ENCODE data around the gene SLC35F3. TPM values are rescaled to one million over a fixed set of nuclear protein-coding genes. Genes with fewer than 3 reads are reported as not detected.

SLC35F3 gene
- total and polyA plus RNA-seq, 9 donors = 0.04 to 0.69 (median 0.17) TPM; not detected in 3

DNA sequence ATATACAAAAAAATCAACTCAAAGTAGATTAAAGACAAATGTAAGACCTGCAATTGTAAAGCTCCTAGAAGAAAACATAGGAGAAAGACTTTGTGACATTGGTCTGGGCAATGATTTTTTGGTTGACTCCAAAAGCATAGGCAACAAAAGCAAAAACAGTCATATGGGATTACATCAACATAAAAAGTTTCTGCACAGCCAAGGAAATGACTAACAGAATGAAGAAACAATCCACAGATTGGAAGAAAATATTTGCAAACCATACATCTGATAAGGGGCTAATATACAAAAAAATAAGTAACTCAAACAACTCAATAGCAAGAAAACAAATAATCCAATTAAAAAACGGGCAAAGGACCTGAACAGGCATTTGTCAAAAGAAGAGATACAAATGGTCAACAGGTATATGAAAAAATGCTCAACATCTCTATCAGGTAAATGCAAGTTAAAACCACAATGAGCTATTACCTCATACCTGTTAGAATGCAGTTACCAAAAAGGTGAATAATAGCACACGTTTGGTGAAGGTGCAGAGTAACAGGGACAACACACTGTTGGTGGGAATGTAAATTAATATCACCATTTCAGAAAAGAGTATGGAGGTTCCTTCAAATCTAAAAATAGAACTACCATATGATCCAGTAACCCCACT lies 295.1 kb downstream of the SLC35F3 start:
- whole genome bisulfite sequencing, 3 donors = 68 to 74% (median 71%) methylated on average over 2 of the region's 2 CpGs
- no peak overlapping the region for H3K4me3 ChIP-seq
- no peak for DNase-seq
- intact Hi-C loops (cut with DNase I) = no loop called here
- H3K4me1 ChIP-seq (ENCODE audit: insufficient read depth) = no peaks in the 10 kb centered on the region
- H3K36me3 ChIP-seq = no peaks in the 10 kb centered on the region
- no peak for TF ChIP-seq POLR2A (IDR thresholded peaks at IDR 0.05)
- TF ChIP-seq, protein P1, sequence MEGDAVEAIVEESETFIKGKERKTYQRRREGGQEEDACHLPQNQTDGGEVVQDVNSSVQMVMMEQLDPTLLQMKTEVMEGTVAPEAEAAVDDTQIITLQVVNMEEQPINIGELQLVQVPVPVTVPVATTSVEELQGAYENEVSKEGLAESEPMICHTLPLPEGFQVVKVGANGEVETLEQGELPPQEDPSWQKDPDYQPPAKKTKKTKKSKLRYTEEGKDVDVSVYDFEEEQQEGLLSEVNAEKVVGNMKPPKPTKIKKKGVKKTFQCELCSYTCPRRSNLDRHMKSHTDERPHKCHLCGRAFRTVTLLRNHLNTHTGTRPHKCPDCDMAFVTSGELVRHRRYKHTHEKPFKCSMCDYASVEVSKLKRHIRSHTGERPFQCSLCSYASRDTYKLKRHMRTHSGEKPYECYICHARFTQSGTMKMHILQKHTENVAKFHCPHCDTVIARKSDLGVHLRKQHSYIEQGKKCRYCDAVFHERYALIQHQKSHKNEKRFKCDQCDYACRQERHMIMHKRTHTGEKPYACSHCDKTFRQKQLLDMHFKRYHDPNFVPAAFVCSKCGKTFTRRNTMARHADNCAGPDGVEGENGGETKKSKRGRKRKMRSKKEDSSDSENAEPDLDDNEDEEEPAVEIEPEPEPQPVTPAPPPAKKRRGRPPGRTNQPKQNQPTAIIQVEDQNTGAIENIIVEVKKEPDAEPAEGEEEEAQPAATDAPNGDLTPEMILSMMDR (IDR thresholded peaks at IDR 0.05) = no peak
- no peak for TF ChIP-seq EP300 (IDR thresholded peaks at IDR 0.05)
- no peak overlapping the region for H3K27ac ChIP-seq
- H3K27me3 ChIP-seq = no peaks in the 10 kb centered on the region
- no peaks in the 10 kb centered on the region for H3K9me3 ChIP-seq

DNA sequence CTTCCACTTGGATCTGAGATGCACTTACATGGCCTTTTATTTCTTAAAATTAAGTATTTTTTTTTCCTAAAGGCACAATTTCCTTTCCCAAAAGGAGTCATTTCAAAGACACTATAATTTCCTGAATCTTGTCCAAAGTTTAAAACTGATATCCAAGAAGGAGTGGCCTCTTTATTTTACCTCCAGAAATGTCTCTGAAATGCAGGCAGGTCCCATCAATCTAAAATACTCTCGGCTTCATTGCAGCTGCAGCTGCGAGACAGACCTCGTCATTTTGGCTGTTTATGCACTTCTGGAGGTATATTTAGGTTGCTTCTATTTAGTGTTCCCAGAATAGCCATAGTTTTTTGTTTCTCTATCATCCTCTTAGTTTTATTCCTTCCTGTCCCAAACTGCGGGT lies 296.1 kb downstream of the SLC35F3 start:
- H3K36me3 ChIP-seq = no peaks in the 10 kb centered on the region
- H3K9me3 ChIP-seq = no peaks in the 10 kb centered on the region
- 44 to 47% (median 45%) methylated on average over 4 of the region's 4 CpGs for WGBS, 3 donors
- H3K4me1 ChIP-seq (ENCODE audit: insufficient read depth) = no peaks in the 10 kb centered on the region
- H3K27me3 ChIP-seq = no peaks in the 10 kb centered on the region
- TF ChIP-seq EP300 (IDR thresholded peaks at IDR 0.05) (no peak), POLR2A (IDR thresholded peaks at IDR 0.05) (no peak)
- TF ChIP-seq, protein P1 (IDR thresholded peaks at IDR 0.05) = no peak
- no peak for DNase-seq
- intact Hi-C loops (cut with DNase I) = no loop called here
- H3K27ac ChIP-seq = no peak overlapping the region
- no peak overlapping the region for H3K4me3 ChIP-seq

DNA sequence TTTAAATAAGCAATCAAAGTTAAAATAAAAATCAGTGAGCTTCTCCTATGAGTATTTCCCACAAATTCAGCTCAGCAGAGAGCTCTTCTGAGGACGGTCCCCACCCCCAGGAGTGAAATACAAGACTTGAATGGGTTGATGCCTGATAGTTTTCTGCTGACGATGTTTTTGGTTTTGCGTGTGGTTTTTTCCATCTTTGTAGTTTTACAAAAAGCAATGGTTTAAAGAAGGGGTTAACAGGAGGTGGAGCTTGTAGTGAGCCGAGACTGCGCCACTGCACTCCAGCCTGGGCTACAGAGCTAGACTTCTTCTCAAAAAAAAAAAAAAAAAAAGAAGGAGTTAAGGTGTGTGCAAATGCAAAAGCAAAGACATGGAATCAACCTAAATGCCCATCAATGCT lies 297.1 kb downstream of the SLC35F3 start:
- DNase-seq = no peak
- Histone ChIP-seq H3K9me3 (no peaks in the 10 kb centered on the region), H3K4me1 (ENCODE audit: insufficient read depth) (no peaks in the 10 kb centered on the region), H3K27ac (no peak overlapping the region), H3K4me3 (no peak overlapping the region), H3K36me3 (no peaks in the 10 kb centered on the region), H3K27me3 (no peaks in the 10 kb centered on the region)
- 70 to 84% (median 77%) methylated on average over 5 of the region's 5 CpGs for WGBS, 3 donors
- intact Hi-C loops (cut with DNase I) = no loop called here
- no peak for TF ChIP-seq EP300 (IDR thresholded peaks at IDR 0.05)
- no peak for TF ChIP-seq POLR2A (IDR thresholded peaks at IDR 0.05)
- TF ChIP-seq, protein P1 (IDR thresholded peaks at IDR 0.05) = no peak

DNA sequence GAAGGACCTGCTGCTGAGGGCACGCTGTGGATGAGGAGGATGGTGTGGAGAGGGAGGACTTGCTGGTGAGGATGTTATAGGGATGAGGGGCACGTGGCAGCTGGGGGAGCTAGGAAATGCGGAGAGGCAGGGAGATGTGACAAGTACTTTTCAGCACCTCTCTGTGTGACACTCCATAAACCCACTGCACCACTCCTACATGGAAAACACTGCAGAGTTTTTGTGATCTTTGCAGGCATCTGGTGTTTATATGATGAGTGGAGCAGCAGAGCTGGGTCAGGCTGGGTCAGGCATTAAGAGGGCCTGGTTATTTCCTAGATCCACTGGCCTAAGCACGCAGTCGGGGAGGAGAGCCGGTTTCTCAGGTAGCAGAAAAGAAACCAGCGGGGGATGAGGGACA lies 301.5 kb downstream of the SLC35F3 start:
- Histone ChIP-seq H3K27ac (no peak overlapping the region), H3K36me3 (no peaks in the 10 kb centered on the region), H3K9me3 (no peaks in the 10 kb centered on the region), H3K4me1 (ENCODE audit: insufficient read depth) (no peaks in the 10 kb centered on the region), H3K27me3 (no peaks in the 10 kb centered on the region), H3K4me3 (no peak overlapping the region)
- TF ChIP-seq EP300 (IDR thresholded peaks at IDR 0.05) (no peak), POLR2A (IDR thresholded peaks at IDR 0.05) (no peak)
- intact Hi-C loops (cut with DNase I) = no loop called here
- no peak for DNase-seq
- 59 to 76% (median 61%) methylated on average over 7 of the region's 7 CpGs for WGBS, 3 donors

DNA sequence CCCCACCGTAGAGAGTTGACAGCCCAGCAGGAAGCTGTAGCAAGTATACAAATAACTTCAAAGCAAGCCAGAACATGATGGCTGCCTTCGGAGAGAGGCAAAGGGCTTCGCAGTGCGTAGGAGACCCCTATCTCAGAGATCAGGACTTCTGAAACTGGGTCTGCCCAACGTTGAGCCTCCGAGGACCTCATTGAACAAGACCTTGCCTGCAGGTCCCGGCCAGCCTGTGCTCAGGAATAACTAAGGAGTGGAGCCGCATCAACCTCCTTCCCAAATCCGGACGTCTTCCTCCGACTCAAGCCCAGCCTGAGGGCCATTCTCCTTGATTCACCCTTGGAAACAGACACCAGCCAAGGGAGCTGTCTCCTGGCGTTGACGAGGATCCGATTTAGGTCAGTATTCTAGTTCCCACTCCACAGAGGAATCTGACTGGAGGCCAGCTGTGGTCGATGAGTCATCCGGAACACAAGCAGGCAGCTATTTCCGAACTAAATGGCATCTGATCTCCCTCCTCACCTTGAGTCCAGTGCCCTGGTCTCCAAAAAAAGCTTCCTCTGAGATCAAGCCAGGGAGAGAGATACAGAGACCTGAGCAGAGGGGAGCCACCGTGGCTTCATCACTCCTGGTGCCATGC lies 302.3 kb downstream of the SLC35F3 start:
- WGBS, 3 donors = 67 to 72% (median 70%) methylated on average over 18 of the region's 18 CpGs

More for the DNA sequence above, 302.3 kb downstream of the SLC35F3 start:
- TF ChIP-seq, protein P1 (IDR thresholded peaks at IDR 0.05) = no peak
- TF ChIP-seq EP300 (IDR thresholded peaks at IDR 0.05) (no peak), POLR2A (IDR thresholded peaks at IDR 0.05) (no peak)
- no peak overlapping the region for H3K4me3 ChIP-seq
- no peak overlapping the region for H3K27ac ChIP-seq
- intact Hi-C loops (cut with DNase I) = no loop called here
- H3K9me3 ChIP-seq = no peaks in the 10 kb centered on the region
- H3K27me3 ChIP-seq = no peaks in the 10 kb centered on the region
- no peaks in the 10 kb centered on the region for H3K36me3 ChIP-seq
- H3K4me1 ChIP-seq (ENCODE audit: insufficient read depth) = no peaks in the 10 kb centered on the region
- DNase-seq = no peak

All from ovary (tissue), 9 donors.